GM21619 (cell line): ENCODE data around the gene STN1.

Experiments
- ATAC-seq: cut with Tn5 transposase; IDR thresholded peaks from one replicate; pipeline ENCODE4 v1.9.1; 2021; ENCODE audit not compliant: unreplicated experiment

Gene STN1

GRCh38 chr10:103930449-103930848 lies 12.5 kb upstream of the STN1 start:
- ATAC-seq, result no peak

- ATAC-seq, result no peak
Measured at GRCh38 chr10:103929381-103929921, 11.5 kb upstream of the STN1 start.

- ATAC-seq, result no peak
Measured at GRCh38 chr10:103928784-103929183, 10.8 kb upstream of the STN1 start.

- ATAC-seq, result no peak
Measured at GRCh38 chr10:103926722-103927319, 8.8 kb upstream of the STN1 start.

- ATAC-seq, result no peak
Measured at GRCh38 chr10:103925591-103925990, 7.6 kb upstream of the STN1 start.

- ATAC-seq, result no peak
Measured at GRCh38 chr10:103923502-103923901, 5.5 kb upstream of the STN1 start.

- no peak for ATAC-seq
Measured at GRCh38 chr10:103922659-103923058, 4.7 kb upstream of the STN1 start.

- ATAC-seq, result no peak
Measured at GRCh38 chr10:103921750-103922195, 3.8 kb upstream of the STN1 start.

- no peak for ATAC-seq
Measured at GRCh38 chr10:103921248-103921647, 3.3 kb upstream of the STN1 start.

GRCh38 chr10:103919648-103920025 lies 1.7 kb upstream of the STN1 start:
- ATAC-seq, result no peak

GRCh38 chr10:103917302-103918052 lies 507 bp downstream of the STN1 start:
- peak; percentile 16 for ATAC-seq

- no peak for ATAC-seq
Measured at GRCh38 chr10:103916876-103917275, 1.1 kb downstream of the STN1 start.

- ATAC-seq, result no peak
Measured at GRCh38 chr10:103916254-103916653, 1.7 kb downstream of the STN1 start.

GRCh38 chr10:103915796-103916195 lies 2.2 kb downstream of the STN1 start:
- ATAC-seq, result no peak

GRCh38 chr10:103912759-103913158 lies 5.2 kb downstream of the STN1 start:
- no peak for ATAC-seq

GRCh38 chr10:103911021-103911459 lies 6.9 kb downstream of the STN1 start:
- no peak for ATAC-seq

- ATAC-seq, result no peak
Measured at GRCh38 chr10:103910442-103911012, 7.5 kb downstream of the STN1 start.

- no peak for ATAC-seq
Measured at GRCh38 chr10:103905441-103905840, 12.5 kb downstream of the STN1 start.

- ATAC-seq, result no peak
Measured at GRCh38 chr10:103901299-103901698, 16.7 kb downstream of the STN1 start.

GRCh38 chr10:103899312-103899711 lies 18.7 kb downstream of the STN1 start:
- no peak for ATAC-seq

GRCh38 chr10:103897241-103897774 lies 20.7 kb downstream of the STN1 start:
- no peak for ATAC-seq

GRCh38 chr10:103896225-103896624 lies 21.8 kb downstream of the STN1 start:
- no peak for ATAC-seq
